Measurements from ENCODE around the gene ILKAP. TPM values are rescaled to one million over a fixed set of nuclear protein-coding genes. Genes with fewer than 3 reads are reported as not detected.
A peak's percentile ranks its signal among the peaks of the same experiment; 100 is the strongest.

ILKAP gene
- total RNA-seq, 1 experiment from 2014 or later = 20.2 TPM

- Histone ChIP-seq H3K27me3 (replicated peaks) (no peaks in the 10 kb centered on the region), H3K4me1 (replicated peaks) (no peaks in the 10 kb centered on the region), H3K9me3 (replicated peaks) (no peaks in the 10 kb centered on the region; the same call in 1 of the 2 replicates), H3K27ac (no peak overlapping the region), H3K4me3 (no peak overlapping the region), H3K36me3 (no peaks in the 10 kb centered on the region)
- DNase-seq (ENCODE audit: low read depth in 1 of 2, low spot score in 2 of 2) = no peak
Measured at GRCh38 chr2:238152771-238153688, 50.5 kb downstream of the ILKAP start.

GRCh38 chr2:238151628-238152235 lies 51.8 kb downstream of the ILKAP start:
- Histone ChIP-seq H3K36me3 (no peaks in the 10 kb centered on the region), H3K9me3 (replicated peaks) (no peaks in the 10 kb centered on the region; the same call in 1 of the 2 replicates), H3K4me1 (replicated peaks) (no peaks in the 10 kb centered on the region), H3K27ac (no peak overlapping the region), H3K4me3 (no peak overlapping the region), H3K27me3 (replicated peaks) (no peaks in the 10 kb centered on the region)
- no peak for DNase-seq (ENCODE audit: low read depth in 1 of 2, low spot score in 2 of 2)

DNA sequence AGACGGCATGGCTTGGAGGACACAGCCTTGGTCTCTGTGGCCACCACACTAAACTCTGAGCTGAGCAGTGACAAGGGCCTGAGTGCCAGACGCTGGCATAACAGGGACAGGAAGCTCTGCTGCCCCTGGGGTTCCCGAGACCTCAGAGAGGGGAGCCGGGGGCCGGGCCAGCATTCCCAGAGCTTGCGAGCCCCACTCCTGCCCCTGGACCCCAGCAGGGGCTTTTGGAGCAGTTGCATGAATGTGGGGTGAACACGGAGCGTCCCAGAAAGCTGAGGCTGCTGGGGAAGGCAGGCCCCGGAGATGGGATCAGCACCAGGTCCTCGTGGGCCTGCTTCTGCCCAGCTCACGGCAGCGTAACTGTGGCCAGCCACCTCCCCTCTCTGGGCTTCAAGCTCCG lies 52.3 kb downstream of the ILKAP start:
- Histone ChIP-seq H3K4me1 (replicated peaks) (no peaks in the 10 kb centered on the region), H3K9me3 (replicated peaks) (no peaks in the 10 kb centered on the region; the same call in 1 of the 2 replicates), H3K4me3 (no peak overlapping the region), H3K27ac (no peak overlapping the region), H3K27me3 (replicated peaks) (no peaks in the 10 kb centered on the region), H3K36me3 (no peaks in the 10 kb centered on the region)
- no peak for DNase-seq (ENCODE audit: low read depth in 1 of 2, low spot score in 2 of 2)

DNA sequence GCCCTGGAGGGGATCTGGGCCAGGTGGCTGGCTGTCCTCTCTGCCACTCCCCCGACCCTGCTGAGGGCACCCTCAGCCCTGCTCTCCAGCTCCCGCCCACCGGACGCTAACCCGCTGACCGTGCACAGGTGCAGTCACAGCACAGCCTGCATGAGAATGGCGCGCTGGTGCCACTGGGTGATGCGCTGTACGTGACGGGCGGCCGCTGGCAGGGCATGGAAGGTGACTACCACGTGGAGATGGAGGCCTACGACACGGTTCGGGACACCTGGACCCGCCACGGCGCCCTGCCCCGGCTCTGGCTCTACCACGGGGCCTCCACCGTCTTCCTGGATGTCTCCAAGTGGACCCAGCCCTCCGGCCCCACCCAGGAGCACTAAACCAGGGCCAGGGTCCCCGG lies 52.8 kb downstream of the ILKAP start:
- H3K27ac ChIP-seq = no peak overlapping the region
- H3K27me3 ChIP-seq (replicated peaks) = no peaks in the 10 kb centered on the region
- no peak overlapping the region for H3K4me3 ChIP-seq
- no peak for DNase-seq (ENCODE audit: low read depth in 1 of 2, low spot score in 2 of 2)
- no peaks in the 10 kb centered on the region; the same call in 1 of the 2 replicates for H3K9me3 ChIP-seq (replicated peaks)
- no peaks in the 10 kb centered on the region for H3K4me1 ChIP-seq (replicated peaks)
- no peaks in the 10 kb centered on the region for H3K36me3 ChIP-seq

GRCh38 chr2:238149841-238150572 lies 53.5 kb downstream of the ILKAP start:
- Histone ChIP-seq H3K4me3 (no peak overlapping the region), H3K4me1 (replicated peaks) (0 out of 2 replicates have a peak, but pooled peaks cover under 1% of the 10 kb centered on the region), H3K27ac (no peak overlapping the region), H3K9me3 (replicated peaks) (no peaks in the 10 kb centered on the region; the same call in 1 of the 2 replicates), H3K36me3 (no peaks in the 10 kb centered on the region), H3K27me3 (replicated peaks) (no peaks in the 10 kb centered on the region)
- DNase-seq (ENCODE audit: low read depth in 1 of 2, low spot score in 2 of 2) = no peak

DNA sequence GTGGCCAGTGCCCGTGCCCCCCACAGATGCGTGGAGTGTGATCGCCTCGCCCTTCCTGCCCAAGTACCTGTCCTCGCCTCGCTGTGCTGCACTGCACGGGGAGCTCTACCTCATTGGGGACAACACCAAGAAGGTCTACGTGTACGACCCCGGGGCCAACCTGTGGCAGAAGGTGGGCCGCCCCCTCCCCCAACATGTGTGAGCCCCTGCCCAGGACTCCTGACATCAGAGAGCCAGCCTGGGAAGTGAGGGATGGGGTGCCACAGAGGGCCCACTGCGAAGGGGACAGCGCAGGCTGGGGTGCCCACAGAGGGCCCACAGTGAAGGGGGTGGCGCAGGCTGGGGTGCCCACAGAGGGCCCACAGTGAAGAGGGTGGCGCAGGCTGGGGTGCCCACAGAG lies 54.5 kb downstream of the ILKAP start:
- Histone ChIP-seq H3K4me1 (replicated peaks) (peaks cover 11% of the 10 kb centered on the region), H3K27me3 (replicated peaks) (no peaks in the 10 kb centered on the region), H3K27ac (no peak overlapping the region), H3K4me3 (no peak overlapping the region), H3K36me3 (no peaks in the 10 kb centered on the region), H3K9me3 (replicated peaks) (no peaks in the 10 kb centered on the region)
- DNase-seq (ENCODE audit: low read depth in 1 of 2, low spot score in 2 of 2) = no peak

- Histone ChIP-seq H3K4me1 (replicated peaks) (peaks cover 31% of the 10 kb centered on the region), H3K36me3 (no peaks in the 10 kb centered on the region), H3K27ac (no peak overlapping the region), H3K27me3 (replicated peaks) (no peaks in the 10 kb centered on the region), H3K4me3 (no peak overlapping the region), H3K9me3 (replicated peaks) (no peaks in the 10 kb centered on the region)
- no peak for DNase-seq (ENCODE audit: low read depth in 1 of 2, low spot score in 2 of 2)
Measured at GRCh38 chr2:238146884-238147544, 56.5 kb downstream of the ILKAP start.

DNA sequence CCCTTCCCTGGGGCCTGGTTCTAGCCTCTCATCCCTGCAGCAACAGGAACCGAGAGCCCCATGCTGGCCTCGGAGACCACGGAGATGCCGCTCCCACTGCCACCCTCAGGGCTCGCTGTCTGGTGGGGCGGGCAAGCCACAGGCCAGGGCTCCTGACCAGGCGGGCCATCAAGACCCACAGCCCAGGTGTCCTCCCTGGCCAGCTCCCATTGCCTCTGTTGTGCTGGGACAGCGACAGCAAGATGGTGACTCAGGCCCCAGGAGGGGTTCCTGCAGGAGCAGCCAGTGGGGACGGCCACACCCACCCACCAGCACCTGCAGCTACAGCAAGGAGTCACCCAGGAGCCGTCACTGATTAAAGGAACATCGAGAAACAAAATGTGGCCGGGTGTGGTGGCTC lies 57.6 kb downstream of the ILKAP start:
- no peak overlapping the region for H3K27ac ChIP-seq
- H3K9me3 ChIP-seq (replicated peaks) = no peaks in the 10 kb centered on the region
- H3K4me1 ChIP-seq (replicated peaks) = peaks cover 42% of the 10 kb centered on the region
- no peak overlapping the region for H3K4me3 ChIP-seq
- DNase-seq (ENCODE audit: low read depth in 1 of 2, low spot score in 2 of 2) = no peak
- H3K27me3 ChIP-seq (replicated peaks) = no peaks in the 10 kb centered on the region
- no peaks in the 10 kb centered on the region for H3K36me3 ChIP-seq

- H3K27ac ChIP-seq = no peak overlapping the region
- no peak overlapping the region for H3K4me3 ChIP-seq
- H3K4me1 ChIP-seq (replicated peaks) = peaks cover 45% of the 10 kb centered on the region
- H3K27me3 ChIP-seq (replicated peaks) = no peaks in the 10 kb centered on the region
- no peak for DNase-seq (ENCODE audit: low read depth in 1 of 2, low spot score in 2 of 2)
- H3K9me3 ChIP-seq (replicated peaks) = no peaks in the 10 kb centered on the region
- H3K36me3 ChIP-seq = no peaks in the 10 kb centered on the region
Measured at GRCh38 chr2:238145046-238145445, 58.4 kb downstream of the ILKAP start.

GRCh38 chr2:238144262-238144661 lies 59.2 kb downstream of the ILKAP start:
- DNase-seq (ENCODE audit: low read depth in 1 of 2, low spot score in 2 of 2) = no peak
- no peaks in the 10 kb centered on the region for H3K27me3 ChIP-seq (replicated peaks)
- H3K4me3 ChIP-seq = no peak overlapping the region
- H3K4me1 ChIP-seq (replicated peaks) = peaks cover 46% of the 10 kb centered on the region
- no peaks in the 10 kb centered on the region for H3K9me3 ChIP-seq (replicated peaks)
- H3K27ac ChIP-seq = peak overlapping the region; percentile 96
- H3K36me3 ChIP-seq = no peaks in the 10 kb centered on the region

DNA sequence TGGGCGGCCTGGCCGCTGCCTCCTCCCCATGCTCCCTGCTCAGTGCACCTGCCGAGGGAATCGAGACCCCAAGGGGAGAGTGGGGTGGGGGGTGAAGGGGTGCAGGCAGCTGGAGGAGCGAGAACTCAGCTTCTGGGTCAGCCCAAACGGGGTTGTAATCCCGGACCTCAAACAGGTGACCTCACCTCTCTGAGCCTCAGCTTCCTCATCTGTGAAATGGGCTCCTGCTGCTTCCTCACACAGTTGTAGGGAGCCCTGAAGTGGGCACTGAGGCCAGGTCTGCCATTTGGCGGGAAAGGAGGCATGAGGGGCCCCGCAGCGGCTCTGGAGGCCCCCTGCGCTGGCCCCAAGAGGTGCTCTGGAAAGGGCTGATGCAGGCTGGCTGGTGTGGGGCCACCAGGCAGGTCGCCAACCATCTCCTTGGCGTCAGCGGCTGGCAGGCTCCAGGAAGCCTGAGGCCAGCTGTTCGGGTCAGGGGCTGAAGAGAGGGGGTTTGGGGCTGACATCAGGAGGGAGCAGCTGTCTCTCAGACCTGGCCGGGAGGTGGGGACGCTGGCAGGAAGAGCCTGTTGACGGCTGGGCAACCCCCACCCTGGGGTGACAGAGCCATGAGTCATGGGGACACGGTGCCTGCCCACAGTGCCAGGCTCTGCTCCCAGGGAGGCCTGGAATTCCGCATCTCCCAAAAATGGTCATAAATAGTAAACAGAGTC lies 60.1 kb downstream of the ILKAP start:
- Histone ChIP-seq H3K27me3 (replicated peaks) (no peaks in the 10 kb centered on the region), H3K4me1 (replicated peaks) (peaks cover 54% of the 10 kb centered on the region), H3K4me3 (no peak overlapping the region), H3K27ac (peak overlapping the region; percentile 96), H3K9me3 (replicated peaks) (no peaks in the 10 kb centered on the region), H3K36me3 (no peaks in the 10 kb centered on the region)
- peak; percentile 91 to 96 for DNase-seq (ENCODE audit: low read depth in 1 of 2, low spot score in 2 of 2)

DNA sequence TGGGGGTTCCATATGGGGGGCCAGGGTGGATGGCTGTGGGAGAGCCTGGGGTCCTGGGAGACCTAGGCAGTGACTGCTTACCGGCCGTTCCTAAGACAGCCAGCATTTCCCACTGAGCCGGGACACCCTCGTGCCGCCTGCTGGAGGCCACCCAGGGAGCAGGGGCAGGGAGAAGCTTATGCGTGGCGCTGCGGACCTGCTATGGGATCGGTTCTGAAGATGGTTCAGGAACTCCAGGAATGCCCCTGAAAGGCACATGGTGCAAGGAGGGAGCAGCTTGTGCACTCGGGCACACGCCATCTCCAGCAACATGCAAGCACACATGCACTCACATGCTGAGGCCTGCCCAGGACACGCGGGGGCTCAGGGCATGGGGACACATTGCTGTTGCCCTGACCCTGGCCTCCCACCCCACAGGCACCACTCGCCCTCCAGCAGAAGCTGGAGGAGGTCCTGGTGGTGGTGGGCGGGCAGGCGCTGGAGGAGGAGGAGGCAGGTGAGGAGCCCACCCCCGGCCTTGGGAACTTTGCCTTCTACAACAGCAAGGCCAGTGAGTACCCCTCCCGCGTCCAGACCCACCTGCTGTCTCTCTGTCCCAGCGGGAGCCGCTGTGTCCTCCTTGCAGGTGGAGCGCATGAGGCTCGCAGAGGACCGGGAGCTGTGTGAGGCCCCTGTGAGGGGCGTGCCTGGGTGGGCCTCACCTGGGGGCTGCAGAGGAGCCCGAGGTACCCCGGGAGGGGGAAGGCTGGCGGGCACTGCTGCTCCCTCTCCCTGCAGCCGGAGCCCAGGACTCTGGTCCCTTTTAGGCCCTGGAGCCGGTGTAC lies 60.9 kb downstream of the ILKAP start:
- peak; percentile 89 to 92 for DNase-seq (ENCODE audit: low read depth in 1 of 2, low spot score in 2 of 2)
- Histone ChIP-seq H3K27ac (peak overlapping the region; percentile 96), H3K27me3 (replicated peaks) (no peaks in the 10 kb centered on the region), H3K4me1 (replicated peaks) (peaks cover 55% of the 10 kb centered on the region), H3K9me3 (replicated peaks) (no peaks in the 10 kb centered on the region), H3K36me3 (no peaks in the 10 kb centered on the region), H3K4me3 (peak overlapping the region; percentile 2; the same call in 1 of the 2 replicates)
